AG04449 (cell line): Measurements from ENCODE around the gene PP2D1.
"Not testable (repeated sequence)": the region's sequence is repeated elsewhere in the genome, so short reads cannot be mapped to it uniquely, and the experiment has no call there.

Experiments used
- CTCF ChIA-PET: fragments of 350-600 bp; formaldehyde crosslinking; extraction: SDS; loops from one replicate; lab custom pipeline; 2021; ENCODE audit warnings: antibody characterized with exemption; lab: Yijun Ruan, JAX
- POLR2A ChIA-PET: fragments of 400-600, 350-600 bp; formaldehyde crosslinking; extraction: SDS; loops from one replicate; lab custom pipeline; 2020; ENCODE audit warnings: antibody characterized with exemption, inconsistent platforms; lab: Yijun Ruan, JAX
- DNase-seq: peaks from one replicate; pipeline ENCODE4 v3.0.0-alpha.2; 2010; ENCODE audit warnings: low read depth, low spot score
- H3K4me3 ChIP-seq: 2 replicates; pipeline ENCODE4 v1.5.1; 2011; ENCODE audit warnings: low read depth, mild to moderate bottlenecking, control low read depth, low read length
- TF ChIP-seq, protein P1 (sequence below): IDR thresholded peaks from one replicate; pipeline ENCODE4 v1.5.1; 2011; ENCODE audit warnings: mild to moderate bottlenecking, moderate library complexity, low read length, control low read depth, inconsistent platforms; ENCODE audit not compliant: insufficient read depth; ENCODE audit errors: missing control alignments

Gene PP2D1

DNA sequence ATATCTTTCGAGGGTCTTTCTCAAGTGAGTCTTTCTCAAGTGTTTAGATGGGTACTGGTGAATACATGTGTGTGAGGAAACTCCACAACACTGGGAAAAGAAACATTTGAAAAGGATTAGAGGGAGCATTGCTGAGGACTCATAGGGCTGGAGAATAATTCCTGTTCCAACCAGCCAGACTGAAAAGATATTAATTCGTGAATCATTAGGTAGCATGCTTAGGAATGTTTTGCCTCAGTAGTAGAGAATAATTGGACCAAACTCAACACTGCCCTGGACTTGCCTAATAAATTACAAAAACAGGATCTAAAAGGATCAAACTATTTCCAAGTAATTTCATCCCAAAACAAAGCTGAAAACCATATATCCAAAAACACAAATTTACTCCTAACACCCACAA lies 17.3 kb downstream of the PP2D1 start:
- TF ChIP-seq, protein P1, sequence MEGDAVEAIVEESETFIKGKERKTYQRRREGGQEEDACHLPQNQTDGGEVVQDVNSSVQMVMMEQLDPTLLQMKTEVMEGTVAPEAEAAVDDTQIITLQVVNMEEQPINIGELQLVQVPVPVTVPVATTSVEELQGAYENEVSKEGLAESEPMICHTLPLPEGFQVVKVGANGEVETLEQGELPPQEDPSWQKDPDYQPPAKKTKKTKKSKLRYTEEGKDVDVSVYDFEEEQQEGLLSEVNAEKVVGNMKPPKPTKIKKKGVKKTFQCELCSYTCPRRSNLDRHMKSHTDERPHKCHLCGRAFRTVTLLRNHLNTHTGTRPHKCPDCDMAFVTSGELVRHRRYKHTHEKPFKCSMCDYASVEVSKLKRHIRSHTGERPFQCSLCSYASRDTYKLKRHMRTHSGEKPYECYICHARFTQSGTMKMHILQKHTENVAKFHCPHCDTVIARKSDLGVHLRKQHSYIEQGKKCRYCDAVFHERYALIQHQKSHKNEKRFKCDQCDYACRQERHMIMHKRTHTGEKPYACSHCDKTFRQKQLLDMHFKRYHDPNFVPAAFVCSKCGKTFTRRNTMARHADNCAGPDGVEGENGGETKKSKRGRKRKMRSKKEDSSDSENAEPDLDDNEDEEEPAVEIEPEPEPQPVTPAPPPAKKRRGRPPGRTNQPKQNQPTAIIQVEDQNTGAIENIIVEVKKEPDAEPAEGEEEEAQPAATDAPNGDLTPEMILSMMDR: no peak
- no peak for DNase-seq
- H3K4me3 ChIP-seq: no peak overlapping the region
- CTCF ChIA-PET: no interaction called here
- POLR2A ChIA-PET: no interaction called here

DNA sequence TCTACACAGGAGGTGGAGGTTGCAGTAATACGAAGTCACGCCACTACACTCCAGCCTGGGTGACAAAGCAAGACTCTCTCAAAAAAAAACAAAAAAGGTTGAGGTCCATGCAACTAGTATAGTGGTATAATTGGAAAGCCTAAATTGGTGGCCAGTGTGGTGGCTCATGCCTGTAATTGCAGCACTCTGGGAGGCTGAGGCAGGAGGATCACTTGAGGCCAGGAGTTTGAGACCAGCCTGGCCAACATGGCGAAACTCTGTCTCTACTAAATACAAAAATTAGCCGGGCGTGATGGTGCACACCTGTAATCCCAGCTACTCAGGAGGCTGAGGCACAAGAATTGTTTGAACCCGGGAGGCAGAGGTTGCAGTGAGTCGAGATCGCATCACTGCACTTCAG lies 23.2 kb downstream of the PP2D1 start:
- DNase-seq, POLR2A ChIA-PET, CTCF ChIA-PET, H3K4me3 ChIP-seq: not testable (repeated sequence)

DNA sequence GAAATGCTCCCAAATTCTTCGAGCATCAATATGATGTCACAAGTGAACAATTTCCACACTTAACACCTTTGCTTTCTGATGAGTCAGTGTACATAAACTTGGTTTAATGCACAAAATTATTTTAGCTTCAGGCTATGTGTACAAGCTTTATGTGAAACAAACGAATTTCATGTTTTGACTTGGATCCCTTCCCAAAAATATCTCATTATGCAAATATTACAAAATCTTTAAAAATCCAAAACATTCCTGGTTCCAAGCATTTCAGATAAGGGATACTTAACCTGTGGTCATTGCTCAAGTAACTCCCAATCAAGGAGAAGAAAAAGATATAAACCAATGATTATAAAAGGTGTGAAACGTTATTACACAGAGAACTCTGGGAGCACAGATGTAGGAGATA lies 40.0 kb downstream of the PP2D1 start:
- TF ChIP-seq, protein P1: no peak
- no peak for DNase-seq
- POLR2A ChIA-PET: no interaction called here
- CTCF ChIA-PET: no interaction called here
- H3K4me3 ChIP-seq: no peak overlapping the region

DNA sequence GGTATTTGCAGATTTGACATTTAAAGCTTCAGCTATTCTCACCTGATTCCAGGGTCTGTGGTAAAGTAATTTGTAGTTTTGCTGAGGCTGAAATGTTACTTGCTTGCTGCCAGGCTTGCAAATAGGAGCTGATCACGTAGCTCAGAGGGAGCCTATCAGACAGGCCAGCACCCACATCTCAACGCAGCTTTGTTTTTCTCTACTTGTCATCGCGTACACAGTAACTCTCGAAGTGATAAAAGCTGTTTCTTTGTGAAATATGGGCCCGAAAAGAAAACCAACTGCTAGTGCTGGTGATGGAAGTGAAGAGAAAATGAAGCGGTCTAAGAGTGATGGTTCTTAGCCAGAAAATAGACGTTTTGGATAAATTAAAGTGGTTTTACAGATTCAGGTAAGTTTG lies 41.7 kb downstream of the PP2D1 start:
- ChIA-PET POLR2A (no interaction called here), CTCF (no interaction called here)
- H3K4me3 ChIP-seq: no peak overlapping the region
- DNase-seq: no peak
- TF ChIP-seq, protein P1: no peak

DNA sequence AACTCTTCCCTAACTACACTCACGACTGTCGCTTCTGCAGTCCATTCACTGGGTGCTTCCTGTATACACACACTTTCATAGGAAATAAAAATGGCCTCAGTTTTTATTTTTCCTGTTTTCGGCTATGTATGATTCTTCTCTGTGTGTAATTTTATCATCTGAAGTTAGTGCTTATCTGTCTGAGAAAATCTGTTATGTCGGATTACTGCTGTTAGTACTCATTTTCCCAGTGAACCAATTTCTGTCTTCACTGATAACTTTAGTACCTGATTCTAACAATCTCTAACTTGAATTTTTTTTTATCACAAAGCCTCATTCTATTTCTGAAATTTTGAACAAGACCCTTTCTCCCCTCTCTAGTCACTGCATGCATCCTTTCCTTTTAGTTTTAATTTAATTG lies 44.3 kb downstream of the PP2D1 start:
- POLR2A ChIA-PET: no interaction called here
- CTCF ChIA-PET: no interaction called here
- TF ChIP-seq, protein P1: no peak
- DNase-seq: no peak
- H3K4me3 ChIP-seq: no peak overlapping the region

DNA sequence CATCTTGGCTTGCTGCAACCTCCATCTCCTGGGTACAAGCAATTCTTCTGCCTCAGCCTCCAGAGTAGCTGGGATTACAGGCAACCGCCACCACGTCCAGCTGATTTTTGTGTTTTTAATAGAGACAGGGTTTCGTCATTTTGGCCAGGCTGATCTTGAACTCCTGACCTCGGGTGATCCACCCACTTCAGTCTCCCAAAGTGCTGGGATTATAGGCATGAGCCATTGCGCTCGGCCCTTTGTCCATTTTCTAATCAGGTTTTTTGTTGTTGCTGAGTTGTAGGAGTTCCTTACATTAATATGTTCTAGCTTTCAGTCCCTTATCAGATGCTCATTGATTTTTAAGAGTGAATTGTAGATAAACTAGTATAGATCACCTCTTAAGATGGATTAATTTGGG lies 44.9 kb downstream of the PP2D1 start:
- ChIA-PET CTCF (no interaction called here), POLR2A (no interaction called here)
- H3K4me3 ChIP-seq: no peak overlapping the region
- DNase-seq: no peak
- TF ChIP-seq, protein P1: no peak

DNA sequence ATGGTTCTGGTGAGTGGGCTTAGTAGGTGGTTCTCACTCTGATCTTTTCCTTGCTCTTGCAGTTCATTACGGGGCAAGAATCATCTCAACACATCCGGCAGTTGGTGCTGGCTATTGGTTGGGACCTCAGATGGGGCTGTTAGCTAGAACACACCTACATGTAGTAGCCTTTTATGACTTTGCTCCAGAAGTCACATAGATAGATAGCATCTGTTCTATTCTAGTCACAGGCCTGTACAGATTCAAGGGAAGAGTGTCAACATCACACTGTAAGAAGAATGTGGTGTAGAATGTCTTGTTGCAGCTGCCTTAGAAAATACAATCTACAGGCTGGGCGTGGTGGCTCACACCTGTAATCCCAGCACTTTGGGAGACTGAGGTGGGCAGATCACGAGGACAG lies 50.1 kb downstream of the PP2D1 start:
- TF ChIP-seq, protein P1: no peak
- no peak for DNase-seq
- ChIA-PET POLR2A (no interaction called here), CTCF (no interaction called here)
- H3K4me3 ChIP-seq: no peak overlapping the region
